WTC11 (cell line): ENCODE measurements around the gene TOPAZ1.

Source experiments
- CBFB ChIP-seq: sonication (generic); formaldehyde crosslinking; IDR thresholded peaks from 2 replicates; pipeline ENCODE4 v1.8.1; 2022; ENCODE audit warnings: mild to moderate bottlenecking, low read depth, missing genetic modification reagents
- NR1H2 ChIP-seq: sonication (generic); formaldehyde crosslinking; IDR thresholded peaks from 2 replicates; pipeline ENCODE4 v1.9.0; 2021; ENCODE audit warnings: mild to moderate bottlenecking, moderate library complexity, missing genetic modification reagents
- PRRX2 ChIP-seq: fragments of 250-450 bp; sonication (Bioruptor Pico); IDR thresholded peaks from 2 replicates; pipeline ENCODE4 v1.8.0; 2021; ENCODE audit warnings: mild to moderate bottlenecking
- SP1 ChIP-seq: sonication (generic); formaldehyde crosslinking; conservative IDR thresholded peaks from 2 replicates; pipeline ENCODE4 v1.8.1; 2022; ENCODE audit warnings: missing genetic modification reagents
- TF ChIP-seq, protein P1 (sequence below): sonication (generic); formaldehyde crosslinking; conservative IDR thresholded peaks from 2 replicates; pipeline ENCODE4 v1.8.1; 2022; ENCODE audit warnings: mild to moderate bottlenecking, missing genetic modification reagents
- TF ChIP-seq, protein P2 (sequence below): fragments of 200-600 bp; IDR thresholded peaks from 2 replicates; pipeline ENCODE4 v1.8.0; 2022; ENCODE audit warnings: antibody characterized with exemption
- TF ChIP-seq, protein P3 (sequence below): sonication (generic); formaldehyde crosslinking; IDR thresholded peaks from 2 replicates; pipeline ENCODE4 v1.8.1; 2022; ENCODE audit warnings: low read depth, missing genetic modification reagents, borderline replicate concordance
- TF ChIP-seq, protein P4 (sequence below): sonication (generic); formaldehyde crosslinking; IDR thresholded peaks from 2 replicates; pipeline ENCODE4 v1.8.1; 2023; ENCODE audit warnings: mild to moderate bottlenecking, missing genetic modification reagents, moderate library complexity

DNA sequence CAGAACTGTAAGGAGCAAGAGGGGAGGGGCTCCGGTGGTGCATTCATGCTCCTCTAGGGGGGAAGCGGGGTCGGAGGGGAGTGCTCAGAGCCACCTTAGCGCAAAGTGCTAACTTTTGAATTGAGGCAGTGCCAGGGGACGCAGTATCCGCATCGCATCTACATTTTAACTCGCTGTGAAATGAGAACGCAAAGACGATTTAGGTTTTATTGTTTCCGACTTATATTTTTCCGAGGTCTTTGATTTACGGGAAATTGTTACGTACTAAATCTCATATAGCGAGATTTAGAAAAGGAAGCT is 97.1 kb downstream of the TOPAZ1 start:
- TF ChIP-seq SP1 (no peak; the same call in none of the 2 replicates), CBFB (CRISPR knock-in tag) (no peak), PRRX2 (CRISPR knock-in tag) (no peak), NR1H2 (no peak)
- TF ChIP-seq, protein P1, sequence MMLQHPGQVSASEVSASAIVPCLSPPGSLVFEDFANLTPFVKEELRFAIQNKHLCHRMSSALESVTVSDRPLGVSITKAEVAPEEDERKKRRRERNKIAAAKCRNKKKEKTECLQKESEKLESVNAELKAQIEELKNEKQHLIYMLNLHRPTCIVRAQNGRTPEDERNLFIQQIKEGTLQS (CRISPR knock-in tag), result no peak
- TF ChIP-seq, protein P2, sequence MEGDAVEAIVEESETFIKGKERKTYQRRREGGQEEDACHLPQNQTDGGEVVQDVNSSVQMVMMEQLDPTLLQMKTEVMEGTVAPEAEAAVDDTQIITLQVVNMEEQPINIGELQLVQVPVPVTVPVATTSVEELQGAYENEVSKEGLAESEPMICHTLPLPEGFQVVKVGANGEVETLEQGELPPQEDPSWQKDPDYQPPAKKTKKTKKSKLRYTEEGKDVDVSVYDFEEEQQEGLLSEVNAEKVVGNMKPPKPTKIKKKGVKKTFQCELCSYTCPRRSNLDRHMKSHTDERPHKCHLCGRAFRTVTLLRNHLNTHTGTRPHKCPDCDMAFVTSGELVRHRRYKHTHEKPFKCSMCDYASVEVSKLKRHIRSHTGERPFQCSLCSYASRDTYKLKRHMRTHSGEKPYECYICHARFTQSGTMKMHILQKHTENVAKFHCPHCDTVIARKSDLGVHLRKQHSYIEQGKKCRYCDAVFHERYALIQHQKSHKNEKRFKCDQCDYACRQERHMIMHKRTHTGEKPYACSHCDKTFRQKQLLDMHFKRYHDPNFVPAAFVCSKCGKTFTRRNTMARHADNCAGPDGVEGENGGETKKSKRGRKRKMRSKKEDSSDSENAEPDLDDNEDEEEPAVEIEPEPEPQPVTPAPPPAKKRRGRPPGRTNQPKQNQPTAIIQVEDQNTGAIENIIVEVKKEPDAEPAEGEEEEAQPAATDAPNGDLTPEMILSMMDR, result no peak
- TF ChIP-seq, protein P3, sequence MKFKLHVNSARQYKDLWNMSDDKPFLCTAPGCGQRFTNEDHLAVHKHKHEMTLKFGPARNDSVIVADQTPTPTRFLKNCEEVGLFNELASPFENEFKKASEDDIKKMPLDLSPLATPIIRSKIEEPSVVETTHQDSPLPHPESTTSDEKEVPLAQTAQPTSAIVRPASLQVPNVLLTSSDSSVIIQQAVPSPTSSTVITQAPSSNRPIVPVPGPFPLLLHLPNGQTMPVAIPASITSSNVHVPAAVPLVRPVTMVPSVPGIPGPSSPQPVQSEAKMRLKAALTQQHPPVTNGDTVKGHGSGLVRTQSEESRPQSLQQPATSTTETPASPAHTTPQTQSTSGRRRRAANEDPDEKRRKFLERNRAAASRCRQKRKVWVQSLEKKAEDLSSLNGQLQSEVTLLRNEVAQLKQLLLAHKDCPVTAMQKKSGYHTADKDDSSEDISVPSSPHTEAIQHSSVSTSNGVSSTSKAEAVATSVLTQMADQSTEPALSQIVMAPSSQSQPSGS (CRISPR knock-in tag), result no peak
- TF ChIP-seq, protein P4, sequence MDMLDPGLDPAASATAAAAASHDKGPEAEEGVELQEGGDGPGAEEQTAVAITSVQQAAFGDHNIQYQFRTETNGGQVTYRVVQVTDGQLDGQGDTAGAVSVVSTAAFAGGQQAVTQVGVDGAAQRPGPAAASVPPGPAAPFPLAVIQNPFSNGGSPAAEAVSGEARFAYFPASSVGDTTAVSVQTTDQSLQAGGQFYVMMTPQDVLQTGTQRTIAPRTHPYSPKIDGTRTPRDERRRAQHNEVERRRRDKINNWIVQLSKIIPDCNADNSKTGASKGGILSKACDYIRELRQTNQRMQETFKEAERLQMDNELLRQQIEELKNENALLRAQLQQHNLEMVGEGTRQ (CRISPR knock-in tag), result no peak
